ENCODE data around the gene ERFL.

DNA sequence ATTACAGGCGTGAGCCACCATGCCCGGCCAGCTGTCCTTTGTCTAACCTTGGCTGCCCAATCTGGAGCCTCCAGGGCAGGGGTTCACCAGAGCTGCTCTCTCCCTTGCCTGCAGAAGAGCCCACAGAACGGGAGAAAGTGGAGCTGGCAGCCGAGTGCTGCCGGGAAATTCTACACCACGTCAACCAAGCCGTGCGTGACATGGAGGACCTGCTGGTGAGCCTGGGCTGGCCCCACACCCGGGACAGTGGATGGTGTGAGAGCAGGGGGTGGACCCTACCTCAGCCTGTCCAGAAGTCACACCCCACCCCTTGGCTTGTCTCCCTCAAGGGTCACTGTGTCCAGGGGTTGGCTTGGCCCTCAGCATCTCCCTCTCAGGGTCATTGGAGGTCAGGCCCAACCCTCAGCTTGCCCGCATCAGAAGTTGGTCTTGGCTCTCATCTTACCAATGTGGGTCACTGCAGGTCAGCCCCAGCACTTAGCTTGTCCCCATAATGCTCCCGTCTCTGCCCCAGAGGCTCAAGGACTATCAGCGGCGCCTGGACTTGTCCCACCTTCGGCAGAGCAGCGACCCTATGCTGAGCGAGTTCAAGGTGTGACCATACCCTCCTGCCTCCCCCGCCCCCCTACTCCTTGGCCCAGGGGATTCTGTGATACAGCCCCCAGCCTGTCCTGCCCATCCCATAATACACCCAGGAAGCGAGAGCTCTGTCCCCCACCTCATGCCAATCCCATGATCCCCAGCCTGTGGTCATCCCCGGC is 24.9 kb downstream of the ERFL start:
- TF ChIP-seq, protein P1, sequence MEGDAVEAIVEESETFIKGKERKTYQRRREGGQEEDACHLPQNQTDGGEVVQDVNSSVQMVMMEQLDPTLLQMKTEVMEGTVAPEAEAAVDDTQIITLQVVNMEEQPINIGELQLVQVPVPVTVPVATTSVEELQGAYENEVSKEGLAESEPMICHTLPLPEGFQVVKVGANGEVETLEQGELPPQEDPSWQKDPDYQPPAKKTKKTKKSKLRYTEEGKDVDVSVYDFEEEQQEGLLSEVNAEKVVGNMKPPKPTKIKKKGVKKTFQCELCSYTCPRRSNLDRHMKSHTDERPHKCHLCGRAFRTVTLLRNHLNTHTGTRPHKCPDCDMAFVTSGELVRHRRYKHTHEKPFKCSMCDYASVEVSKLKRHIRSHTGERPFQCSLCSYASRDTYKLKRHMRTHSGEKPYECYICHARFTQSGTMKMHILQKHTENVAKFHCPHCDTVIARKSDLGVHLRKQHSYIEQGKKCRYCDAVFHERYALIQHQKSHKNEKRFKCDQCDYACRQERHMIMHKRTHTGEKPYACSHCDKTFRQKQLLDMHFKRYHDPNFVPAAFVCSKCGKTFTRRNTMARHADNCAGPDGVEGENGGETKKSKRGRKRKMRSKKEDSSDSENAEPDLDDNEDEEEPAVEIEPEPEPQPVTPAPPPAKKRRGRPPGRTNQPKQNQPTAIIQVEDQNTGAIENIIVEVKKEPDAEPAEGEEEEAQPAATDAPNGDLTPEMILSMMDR (IDR thresholded peaks at IDR 0.05 in 2 of 3, conservative IDR thresholded peaks at IDR 0.05 in 1 of 3; ENCODE audit: borderline replicate concordance in 1 of 3, insufficient read depth in 1 of 3, low read depth in 2 of 3, low read length in 2 of 3), result no peak
- no peak for TF ChIP-seq ELF1 (IDR thresholded peaks at IDR 0.05; ENCODE audit: borderline replicate concordance, low read depth)
- no peak for TF ChIP-seq EZH2 (IDR thresholded peaks at IDR 0.05)
- TF ChIP-seq CEBPB (IDR thresholded peaks at IDR 0.05; ENCODE audit: low read depth), result no peak
- no peak for TF ChIP-seq SRF (IDR thresholded peaks at IDR 0.05; ENCODE audit: low read depth)
- TF ChIP-seq, protein P2, sequence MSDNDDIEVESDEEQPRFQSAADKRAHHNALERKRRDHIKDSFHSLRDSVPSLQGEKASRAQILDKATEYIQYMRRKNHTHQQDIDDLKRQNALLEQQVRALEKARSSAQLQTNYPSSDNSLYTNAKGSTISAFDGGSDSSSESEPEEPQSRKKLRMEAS (IDR thresholded peaks at IDR 0.05), result no peak
- TF ChIP-seq POLR2A (IDR thresholded peaks at IDR 0.05; ENCODE audit: borderline replicate concordance, extremely low read depth, insufficient read depth, insufficient read length), result no peak

Data from HCT116 (cell line).